Activated CD8-positive, alpha-beta memory T cell treated with anti-CD3 and anti-CD28 coated beads, Interleukin-2, amount 50 U/mL, for 1 hour (primary cell): ENCODE measurements around the gene KIF2C.
A peak's percentile ranks its signal among the peaks of the same experiment; 100 is the strongest.
"Not testable (repeated sequence)": the region's sequence is repeated elsewhere in the genome, so short reads cannot be mapped to it uniquely, and the experiment has no call there.

ENCODE experiments used
- DNase-seq: peaks from one replicate; pipeline ENCODE4 v3.0.0-alpha.2; 2020; ENCODE audit errors: extremely low read depth

KIF2C gene

DNA sequence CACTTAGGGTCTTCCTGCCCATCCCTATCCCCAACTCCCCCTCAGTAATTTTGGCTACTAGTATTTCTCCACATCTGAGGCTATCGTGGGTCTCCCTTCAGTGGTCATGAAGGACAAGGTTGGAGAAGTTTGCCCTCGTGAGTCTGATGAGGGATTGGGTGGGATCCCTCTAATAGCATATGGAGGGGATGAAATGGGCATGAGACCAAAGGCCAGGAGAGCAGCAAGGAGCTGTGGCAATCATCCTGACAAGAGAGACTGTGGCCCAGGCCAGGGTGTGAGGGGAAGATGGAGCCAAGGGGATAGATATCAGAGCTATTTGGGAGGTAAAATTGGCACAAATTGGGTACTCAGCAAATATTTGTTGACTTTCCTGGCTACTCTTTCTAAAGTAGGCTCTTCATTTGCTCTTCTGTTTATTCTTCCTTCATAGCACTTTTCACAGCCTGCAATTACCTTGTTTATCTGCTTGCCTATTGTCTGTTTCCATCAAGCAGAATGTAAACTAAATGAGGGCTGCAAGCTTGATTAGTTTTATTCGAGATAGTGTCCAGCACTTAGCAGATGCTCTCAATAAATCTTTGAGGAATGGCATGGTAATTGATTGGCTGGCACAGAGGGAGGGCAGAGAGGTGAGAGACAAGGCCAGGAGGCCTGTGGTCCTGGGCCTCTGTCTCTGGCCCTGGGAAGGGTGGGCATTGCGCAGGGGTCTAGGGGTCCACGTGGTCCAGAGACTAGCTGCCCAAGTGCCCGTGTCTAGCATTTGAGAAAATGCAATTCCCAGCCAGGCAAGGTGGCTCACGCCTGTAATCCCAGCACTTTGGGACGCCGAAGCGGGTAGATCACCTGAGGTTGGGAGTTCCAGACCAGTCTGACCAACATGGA, 59.1 kb downstream of the KIF2C start:
- DNase-seq, result no peak

DNA sequence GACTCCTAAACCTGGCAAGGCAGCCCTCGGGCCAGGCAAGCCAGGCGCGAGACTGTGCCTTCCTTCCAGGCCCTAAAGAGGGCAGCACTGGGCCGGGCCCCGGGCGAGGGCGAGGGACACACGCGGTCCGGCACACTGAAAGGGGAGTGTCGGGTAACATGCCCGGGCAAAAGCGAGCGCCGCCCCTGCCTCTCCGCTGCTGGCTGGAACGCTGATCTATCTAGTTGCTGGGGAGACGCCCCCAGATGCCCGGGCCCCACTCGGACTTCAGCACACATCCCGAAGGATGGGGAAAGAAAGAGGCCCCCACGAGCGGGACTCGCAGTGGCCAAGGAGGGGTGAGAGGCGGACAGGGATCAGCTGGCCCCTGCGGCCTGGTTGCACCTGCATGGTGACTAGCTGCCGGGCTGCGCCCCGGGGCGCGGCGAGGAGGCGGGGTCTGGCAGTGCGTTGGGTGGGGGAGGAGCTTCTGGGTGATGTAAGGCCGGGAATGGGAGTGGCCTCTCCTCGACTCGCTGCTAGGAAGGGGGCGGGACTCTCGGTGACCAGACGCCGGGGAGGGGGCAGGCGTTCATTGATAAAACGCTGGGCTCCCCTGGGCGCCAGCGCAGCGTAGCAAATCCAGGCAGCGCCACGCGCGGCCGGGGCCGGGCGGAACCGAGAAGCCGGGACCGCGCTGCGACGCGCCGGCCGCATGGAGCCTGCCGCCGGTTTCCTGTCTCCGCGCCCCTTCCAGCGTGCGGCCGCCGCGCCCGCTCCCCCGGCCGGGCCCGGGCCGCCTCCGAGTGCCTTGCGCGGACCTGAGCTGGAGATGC, 60.3 kb downstream of the KIF2C start, which contains the start of gene PLK3:
TSS of gene PLK3 (plus strand) at position 608 of the 815 bp plus-strand sequence. CDS start at position 695, 87 bp downstream.
- peak; percentile 96 for DNase-seq

DNA sequence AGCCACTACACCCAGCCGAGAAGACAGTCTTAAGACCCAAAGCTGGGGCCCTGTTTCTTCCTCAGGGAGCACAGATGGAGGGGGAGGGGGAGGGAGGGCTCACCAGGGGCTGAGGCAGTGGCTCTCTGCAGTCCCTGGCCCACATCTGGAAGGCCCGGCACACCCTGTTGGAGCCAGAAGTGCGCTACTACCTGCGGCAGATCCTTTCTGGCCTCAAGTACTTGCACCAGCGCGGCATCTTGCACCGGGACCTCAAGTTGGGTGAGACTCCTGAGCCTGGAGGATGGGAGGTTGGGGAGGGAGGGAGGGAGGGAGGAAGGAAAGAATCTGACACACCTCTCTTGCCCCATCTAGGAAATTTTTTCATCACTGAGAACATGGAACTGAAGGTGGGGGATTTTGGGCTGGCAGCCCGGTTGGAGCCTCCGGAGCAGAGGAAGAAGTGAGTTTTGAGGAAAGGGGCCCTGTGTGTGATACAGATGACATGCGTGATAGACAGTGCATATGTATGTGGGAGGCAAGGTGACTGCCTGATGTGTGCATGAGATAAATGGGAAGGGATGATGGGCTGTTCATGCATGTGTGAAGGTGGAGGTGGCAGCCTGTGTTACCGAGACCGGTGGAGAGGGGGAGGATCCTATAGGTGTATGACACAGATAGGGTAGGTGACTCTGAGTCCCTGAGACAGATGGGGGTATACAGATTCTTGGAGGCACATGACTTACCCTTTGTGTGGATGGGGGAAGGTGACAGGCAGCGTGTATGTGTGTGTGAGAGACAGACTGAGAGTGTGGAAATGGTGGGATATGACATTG, 62.1 kb downstream of the KIF2C start:
- no peak for DNase-seq

DNA sequence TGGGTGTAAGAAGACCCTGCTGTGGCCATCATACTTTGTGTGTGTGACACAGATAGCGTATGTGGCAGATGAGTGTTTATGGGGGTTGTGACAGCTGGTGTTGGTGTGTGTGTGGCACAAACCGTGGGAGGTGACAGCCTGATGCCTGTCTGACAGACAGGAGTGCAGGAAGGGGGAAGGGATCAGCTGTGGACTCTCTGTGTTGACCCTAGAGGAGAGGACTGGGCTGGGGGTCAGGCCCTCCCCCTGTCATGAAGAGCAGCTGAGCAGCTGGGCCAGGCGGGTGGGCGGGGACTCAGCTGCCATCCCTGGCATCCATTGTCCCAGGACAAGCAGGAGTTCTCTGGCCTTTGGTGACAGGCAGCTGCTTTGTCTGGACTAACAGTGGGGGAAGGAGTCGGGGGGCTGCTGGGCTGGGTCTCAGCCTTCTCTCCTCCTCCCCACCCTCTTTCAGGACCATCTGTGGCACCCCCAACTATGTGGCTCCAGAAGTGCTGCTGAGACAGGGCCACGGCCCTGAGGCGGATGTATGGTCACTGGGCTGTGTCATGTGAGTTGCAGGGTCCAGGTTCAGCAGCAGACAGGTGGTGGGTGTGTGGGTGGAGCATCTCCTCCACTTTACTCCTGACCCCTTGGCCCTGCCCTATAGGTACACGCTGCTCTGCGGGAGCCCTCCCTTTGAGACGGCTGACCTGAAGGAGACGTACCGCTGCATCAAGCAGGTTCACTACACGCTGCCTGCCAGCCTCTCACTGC, 62.8 kb downstream of the KIF2C start:
- DNase-seq, result no peak

DNA sequence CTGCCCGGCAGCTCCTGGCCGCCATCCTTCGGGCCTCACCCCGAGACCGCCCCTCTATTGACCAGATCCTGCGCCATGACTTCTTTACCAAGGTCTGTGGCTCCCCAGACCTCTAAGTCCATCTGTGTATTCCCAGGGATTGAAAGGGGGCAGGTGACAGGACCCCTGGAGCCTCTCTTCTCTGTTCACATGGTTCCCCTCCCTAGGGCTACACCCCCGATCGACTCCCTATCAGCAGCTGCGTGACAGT, 63.4 kb downstream of the KIF2C start:
- no peak for DNase-seq

DNA sequence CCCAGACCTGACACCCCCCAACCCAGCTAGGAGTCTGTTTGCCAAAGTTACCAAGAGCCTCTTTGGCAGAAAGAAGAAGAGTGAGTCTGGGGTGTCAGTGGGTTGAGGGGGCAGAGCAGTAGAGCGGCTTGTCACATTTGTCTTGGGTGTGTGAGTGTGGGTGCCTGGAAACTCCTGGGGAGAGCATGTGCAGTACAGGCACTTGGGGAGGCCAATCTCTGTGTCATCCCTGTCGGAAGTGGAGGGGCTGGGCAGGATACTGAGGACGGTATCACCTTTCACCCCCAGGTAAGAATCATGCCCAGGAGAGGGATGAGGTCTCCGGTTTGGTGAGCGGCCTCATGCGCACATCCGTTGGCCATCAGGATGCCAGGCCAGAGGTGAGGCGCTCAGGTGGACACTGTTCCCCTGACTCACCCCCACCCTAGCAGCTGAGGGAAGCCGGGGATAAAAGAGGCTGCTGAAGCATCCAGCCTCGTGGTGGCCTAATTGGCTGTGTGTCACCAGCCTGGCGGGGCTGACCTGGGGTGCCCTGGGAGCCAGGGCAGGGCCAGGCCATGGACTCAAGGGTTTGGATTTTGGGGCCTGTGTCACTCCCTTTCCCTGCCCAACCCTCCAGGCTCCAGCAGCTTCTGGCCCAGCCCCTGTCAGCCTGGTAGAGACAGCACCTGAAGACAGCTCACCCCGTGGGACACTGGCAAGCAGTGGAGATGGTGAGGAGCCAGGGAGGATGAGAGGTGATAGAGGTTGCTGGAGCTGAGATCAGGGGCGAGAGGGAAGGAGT, 63.9 kb downstream of the KIF2C start:
- DNase-seq, result no peak

DNA sequence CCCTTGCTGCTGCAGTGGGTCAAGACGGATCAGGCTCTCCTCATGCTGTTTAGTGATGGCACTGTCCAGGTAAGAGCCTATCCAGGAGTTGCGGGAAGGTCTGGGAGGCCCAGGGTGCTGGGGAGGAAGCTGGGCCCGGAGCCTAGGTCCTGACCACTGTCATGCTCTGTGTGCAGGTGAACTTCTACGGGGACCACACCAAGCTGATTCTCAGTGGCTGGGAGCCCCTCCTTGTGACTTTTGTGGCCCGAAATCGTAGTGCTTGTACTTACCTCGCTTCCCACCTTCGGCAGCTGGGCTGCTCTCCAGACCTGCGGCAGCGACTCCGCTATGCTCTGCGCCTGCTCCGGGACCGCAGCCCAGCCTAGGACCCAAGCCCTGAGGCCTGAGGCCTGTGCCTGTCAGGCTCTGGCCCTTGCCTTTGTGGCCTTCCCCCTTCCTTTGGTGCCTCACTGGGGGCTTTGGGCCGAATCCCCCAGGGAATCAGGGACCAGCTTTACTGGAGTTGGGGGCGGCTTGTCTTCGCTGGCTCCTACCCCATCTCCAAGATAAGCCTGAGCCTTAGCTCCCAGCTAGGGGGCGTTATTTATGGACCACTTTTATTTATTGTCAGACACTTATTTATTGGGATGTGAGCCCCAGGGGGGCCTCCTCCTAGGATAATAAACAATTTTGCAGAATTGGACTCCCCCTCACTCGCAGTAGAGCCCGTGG, 65.8 kb downstream of the KIF2C start:
- no peak for DNase-seq

DNA sequence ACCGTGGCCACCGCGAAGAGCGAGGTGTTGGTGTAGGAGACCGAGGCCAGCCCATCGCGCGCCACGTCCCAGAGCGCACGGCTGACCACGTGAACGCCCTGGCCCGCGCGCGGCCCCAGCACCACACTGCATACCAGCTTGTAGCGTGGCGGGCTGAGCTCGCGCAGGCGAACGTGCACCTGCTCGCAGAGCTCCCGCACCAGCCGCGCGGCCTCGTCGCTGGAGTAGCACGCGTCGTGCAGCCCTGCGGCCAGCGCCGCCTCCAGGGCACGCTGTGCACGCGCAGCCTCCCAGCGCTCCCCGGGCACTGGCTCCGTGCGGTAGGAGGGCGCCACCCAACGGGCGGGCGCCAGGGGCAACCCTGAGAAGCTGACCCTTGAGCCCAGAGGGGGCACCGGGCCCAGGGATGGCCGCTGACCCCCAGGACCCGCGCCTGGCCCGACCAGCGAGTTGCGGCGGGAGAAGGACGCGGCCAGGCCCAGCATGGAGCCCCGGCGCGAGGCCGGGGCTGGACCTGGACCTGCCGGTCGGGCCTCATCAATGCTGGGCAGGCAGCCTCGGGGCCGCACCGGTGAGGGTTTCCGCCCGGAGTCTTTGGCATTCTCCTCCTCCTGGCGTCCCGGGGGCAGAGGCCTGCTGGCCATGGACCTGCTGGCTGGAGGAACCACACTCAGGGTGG, 66.5 kb downstream of the KIF2C start:
- DNase-seq, result no peak

DNA sequence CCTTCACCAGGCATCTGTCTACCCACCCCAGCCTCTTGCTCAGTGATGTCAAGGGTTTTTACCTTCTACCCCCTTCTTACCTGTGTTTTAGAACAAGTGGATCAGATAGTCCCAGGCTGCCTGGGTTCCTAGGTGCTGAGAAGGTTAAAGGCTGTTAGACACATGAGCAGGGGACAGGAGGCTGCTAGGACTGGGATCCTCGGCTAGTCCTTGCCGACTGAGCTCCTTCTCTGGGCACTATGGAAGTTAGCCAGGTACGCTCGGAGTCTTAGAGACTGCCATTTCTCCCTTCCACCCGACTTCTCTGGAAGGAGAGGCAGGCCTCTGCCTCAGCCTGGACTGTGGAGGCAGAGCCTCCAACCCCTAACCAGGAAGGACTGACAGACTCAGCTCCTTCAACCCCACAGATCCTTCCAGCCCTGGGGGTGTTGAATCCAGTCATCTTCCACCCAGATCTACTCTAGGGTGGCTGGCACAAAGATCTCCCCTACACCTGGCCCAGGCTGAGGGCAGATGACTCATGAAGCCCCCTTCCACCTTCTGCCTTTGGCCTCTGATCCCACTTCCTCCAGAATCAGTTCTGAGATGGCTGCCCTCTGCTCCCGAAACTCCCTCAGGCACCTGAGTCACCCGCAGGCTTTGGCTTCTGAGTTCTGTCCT, 67.2 kb downstream of the KIF2C start, which contains the start of gene DYNLT4:
TSS of gene DYNLT4 (minus strand) at position 648 of the 660 bp plus-strand sequence. CDS start 683 bp downstream, outside the sequence.
- no peak for DNase-seq

DNA sequence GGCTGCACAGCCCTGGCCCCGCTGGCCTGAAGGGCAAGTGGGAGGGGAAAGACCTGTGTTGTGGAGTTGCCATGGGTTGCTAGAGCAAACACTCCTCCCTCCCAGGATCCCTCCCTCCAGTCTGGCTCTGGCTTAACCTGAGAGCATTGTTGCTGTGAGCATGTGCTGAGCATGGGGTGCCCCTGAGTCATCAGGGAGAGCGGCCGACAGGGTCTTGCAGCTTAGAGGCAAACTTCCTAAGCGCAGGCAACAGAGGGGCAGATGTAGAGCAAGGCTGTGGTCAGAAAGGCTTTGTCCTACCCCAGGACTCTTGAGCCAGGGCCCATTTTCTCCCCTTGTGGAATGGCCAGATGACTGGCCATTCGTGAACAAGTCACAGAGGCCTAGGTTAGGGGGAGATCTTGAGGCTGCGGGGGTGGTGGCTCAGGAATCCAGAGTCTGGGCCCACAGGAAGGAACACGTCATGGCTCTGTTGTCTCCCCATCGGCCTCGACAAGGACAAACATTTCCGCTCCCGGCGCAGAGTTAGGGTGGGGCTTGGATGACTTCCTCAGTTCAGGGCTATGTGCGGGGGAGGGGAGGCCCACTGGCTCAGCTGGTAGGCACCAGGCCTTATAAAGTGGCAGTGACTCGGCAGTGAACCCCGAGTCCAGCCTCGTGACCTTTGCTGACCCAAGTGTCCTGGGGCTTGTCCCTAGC, 67.9 kb downstream of the KIF2C start:
- peak; percentile 96 for DNase-seq

DNA sequence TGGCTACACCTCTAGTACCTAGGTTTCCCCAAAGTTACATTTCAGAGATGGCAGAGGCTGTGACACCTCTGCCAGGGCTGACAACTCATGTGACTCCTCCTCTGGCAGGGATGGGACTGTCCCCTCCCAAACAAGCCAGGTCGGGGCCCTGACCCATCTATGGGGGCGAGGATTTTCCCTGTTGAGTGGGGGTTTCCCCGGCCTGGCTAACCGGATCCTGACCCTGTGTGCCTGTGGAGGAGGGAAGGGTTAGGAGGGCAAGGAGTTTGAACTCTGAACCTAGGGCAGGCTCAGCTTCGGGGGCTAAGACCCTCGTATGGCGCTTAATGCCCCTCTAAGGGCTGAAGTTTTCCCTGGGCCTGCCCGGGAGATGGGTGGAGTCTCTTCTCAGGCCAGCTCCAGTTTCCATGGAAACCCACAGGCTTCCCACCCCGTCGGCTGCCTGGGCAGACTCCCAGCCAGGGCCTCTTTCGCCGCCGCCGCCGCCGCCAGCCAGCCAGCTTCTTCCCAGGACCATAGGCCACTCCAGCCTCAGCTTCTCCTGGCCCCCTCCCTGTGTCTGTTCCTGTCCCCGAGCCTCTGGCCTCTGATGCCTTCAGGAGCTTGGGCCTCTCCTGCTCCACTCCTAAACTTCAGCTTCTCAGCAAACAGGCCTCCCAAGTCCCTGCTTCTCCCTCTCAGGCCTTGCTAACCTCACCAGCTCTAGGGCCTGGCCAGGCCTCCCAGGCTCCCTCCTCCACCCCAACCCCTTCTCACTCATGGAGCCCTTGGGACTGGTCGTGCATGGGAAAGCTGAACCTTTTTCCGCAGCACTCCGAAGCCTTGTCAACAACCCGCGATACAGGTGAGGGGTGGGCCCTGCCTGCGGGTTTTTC, 68.7 kb downstream of the KIF2C start, which contains the start of gene BTBD19:
TSS of gene BTBD19 (plus strand) at position 461 of the 875 bp plus-strand sequence. CDS start at position 759, 298 bp downstream.
- no peak for DNase-seq

DNA sequence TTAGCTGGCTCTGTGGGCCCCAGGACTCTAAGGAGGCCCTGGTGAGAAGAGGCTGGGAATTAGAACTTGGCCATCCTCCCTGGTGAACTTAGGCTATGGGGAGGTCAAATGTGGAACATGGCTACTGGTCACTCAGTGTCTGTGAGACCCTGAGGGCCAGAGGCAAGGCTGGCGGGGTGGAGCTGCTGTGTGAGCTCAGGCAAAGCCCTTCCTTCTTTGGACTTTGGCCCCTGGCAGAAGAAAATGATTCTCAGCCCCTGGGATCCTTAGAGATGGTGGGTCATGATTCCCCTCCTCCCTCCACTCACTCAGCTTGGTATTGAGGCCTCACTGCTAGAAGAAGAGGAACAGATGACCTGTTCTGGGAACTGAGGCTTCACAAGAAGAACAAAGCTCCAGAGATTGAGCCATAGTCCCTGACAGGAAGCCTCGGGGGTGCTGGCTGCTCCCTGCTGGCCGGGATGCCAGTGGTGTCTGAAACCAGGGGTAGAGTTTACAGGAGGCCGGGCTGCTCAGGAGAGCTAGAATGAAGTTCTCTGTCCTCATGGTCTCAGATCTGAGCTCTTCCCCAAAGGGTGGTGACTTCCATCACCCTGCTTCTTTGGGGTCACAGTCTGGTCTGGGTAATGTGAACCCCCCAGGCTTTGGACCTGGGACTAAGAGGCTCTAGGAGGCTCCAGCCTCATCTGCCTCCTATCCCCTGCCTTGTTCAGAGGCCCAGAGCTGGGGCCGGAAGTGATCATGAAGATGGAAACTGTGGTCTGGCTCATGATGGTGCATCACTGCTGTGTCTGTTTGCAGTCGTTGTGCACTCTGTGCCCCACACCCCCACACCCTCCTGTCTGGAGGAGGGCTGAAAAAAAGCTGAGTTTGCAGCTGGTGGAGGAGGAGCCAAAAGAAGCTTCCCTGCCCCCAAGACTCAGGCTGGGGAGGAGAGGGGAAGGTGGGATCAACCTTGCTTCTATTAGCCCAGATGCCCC, 69.6 kb downstream of the KIF2C start:
- peak; percentile 87 for DNase-seq

DNA sequence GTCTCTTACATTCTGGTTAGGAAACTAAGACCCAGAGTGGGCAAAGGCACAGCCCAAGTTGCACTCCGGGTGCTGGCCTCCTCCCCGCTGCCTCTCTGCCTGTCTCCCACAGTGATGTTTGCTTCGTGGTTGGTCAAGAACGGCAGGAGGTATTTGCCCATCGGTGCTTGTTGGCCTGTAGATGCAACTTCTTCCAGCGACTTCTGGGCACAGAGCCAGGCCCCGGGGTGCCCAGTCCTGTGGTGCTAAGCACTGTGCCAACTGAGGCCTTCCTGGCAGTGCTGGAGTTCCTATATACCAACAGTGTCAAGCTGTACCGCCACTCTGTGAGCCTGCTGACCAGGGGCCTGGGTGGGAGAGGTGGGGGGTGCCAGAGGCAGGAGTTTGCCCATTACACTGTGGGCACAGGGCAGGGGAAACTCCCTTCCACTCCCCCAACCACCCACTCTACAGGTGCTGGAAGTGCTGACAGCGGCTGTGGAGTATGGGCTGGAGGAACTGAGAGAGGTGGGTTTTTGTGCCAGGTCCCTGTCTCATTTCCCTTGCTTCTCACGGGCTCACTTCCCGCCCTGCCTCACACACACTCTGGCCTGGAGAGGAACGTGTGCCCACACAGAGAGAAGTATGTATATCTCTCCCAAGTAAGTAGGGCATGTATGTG, 70.6 kb downstream of the KIF2C start:
- no peak for DNase-seq

DNA sequence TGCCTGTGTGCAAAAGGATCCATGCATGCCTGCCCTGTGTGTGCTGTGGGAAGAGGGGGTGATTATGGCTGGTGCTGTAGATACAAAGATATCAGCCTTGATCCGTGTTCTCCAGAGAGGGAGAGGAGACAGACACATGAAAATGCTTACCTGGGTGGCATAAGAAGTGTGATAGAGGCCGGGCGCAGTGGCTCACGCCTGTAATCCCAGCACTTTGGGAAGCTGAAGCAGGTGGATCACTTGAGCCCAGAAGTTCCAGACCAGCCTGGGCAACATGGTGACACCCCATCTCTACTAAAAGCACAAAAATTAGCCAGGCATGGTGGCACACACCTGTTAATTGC, 71.1 kb downstream of the KIF2C start:
- DNase-seq, result not testable (repeated sequence)

DNA sequence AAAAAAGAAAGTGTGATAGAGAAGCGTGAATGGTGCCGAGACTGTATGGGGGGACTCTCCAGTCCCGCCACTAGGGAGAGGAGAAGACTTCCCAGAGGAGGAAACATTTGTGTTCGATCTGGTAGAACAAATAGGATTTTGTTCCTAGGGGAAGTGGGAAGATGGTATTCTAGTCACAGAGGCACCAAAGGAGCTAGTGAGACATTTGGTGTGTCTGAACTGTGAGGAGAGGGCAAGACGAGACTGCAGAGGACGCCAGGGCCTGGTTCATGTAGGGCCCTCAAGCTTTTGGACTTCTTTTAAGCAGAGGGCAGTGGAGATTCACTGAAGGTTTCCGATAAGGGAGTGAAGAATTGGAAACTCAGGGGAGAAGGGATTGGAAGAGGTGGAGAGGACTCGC, 71.6 kb downstream of the KIF2C start:
- no peak for DNase-seq
